Thyroid gland (tissue), 4 donors: ENCODE measurements around the gene TSFM. TPM values are rescaled to one million over a fixed set of nuclear protein-coding genes. Genes with fewer than 3 reads are reported as not detected.

ENCODE experiments used
- DNase-seq, 2 donors: peaks; one replicate each; pipeline ENCODE4 v3.0.0-alpha.2; 2019
- H3K27ac ChIP-seq, 3 donors: fragments of 200-600 bp; sonication (generic); 1 replicate in 2 of 3; 2 replicates in 1 of 3; pipeline ENCODE4 v1.5.1; 2016 to 2019; ENCODE audit warnings: mild to moderate bottlenecking in 1 of 3, moderate library complexity in 1 of 3
- H3K27me3 ChIP-seq: fragments of 200-600 bp; sonication (generic); one replicate; pipeline ENCODE4 v1.5.1; 2019
- H3K36me3 ChIP-seq, 2 donors: fragments of 200-600 bp; sonication (generic); one replicate each; pipeline ENCODE4 v1.5.1; 2016 to 2019
- H3K4me1 ChIP-seq, 2 donors: fragments of 200-600 bp; sonication (generic); one replicate each; pipeline ENCODE4 v1.5.1; 2017 to 2019
- H3K4me3 ChIP-seq, 3 donors: fragments of 200-600 bp; sonication (generic); replicated peaks in 1 of 3; 1 replicate in 2 of 3; 2 replicates in 1 of 3; pipeline ENCODE4 v1.5.1; 2016; ENCODE audit warnings: mild to moderate bottlenecking in 1 of 3
- H3K9me3 ChIP-seq: fragments of 200-600 bp; sonication (generic); one replicate; pipeline ENCODE4 v1.5.1; 2017
- CTCF ChIP-seq, 6 experiments: fragments of 200-600 bp in 3 of 6; fragments of 450-650 bp in 3 of 6; sonication (generic) in 3 of 6; IDR thresholded peaks; one replicate each; pipeline ENCODE4 v1.5.1; 2016 to 2019; ENCODE audit warnings: antibody characterized with exemption in 6 of 6, mild to moderate bottlenecking in 2 of 6, inconsistent platforms in 1 of 6, moderate library complexity in 1 of 6
- POLR2A ChIP-seq, 2 donors: fragments of 450-650 bp; IDR thresholded peaks; one replicate each; pipeline ENCODE4 v1.6.1; 2017; ENCODE audit warnings: antibody characterized with exemption in 2 of 2, mild to moderate bottlenecking in 2 of 2, moderate library complexity in 1 of 2
- WGBS, 2 donors: methylation state at CpG; one replicate each; pipeline ENCODE4 v1.1.5; 2017; 5-methylcytosine and 5-hydroxymethylcytosine counted together
- intact Hi-C: fragments of 100-400 bp; cut with DNase I; formaldehyde crosslinking; loops from one replicate; pipeline ENCODE4 v1.15.1; 2023
- total RNA-seq, 4 donors: library from RNA; depleted of rRNA; stranded (reverse); fragments of >200 nt; gene quantifications; one replicate each; pipeline ENCODE4 v1.2.3, GENCODE V29; 2016

TSFM gene
- total RNA-seq, 4 donors from 2014 or later = 19.4 to 32.0 (median 25.5) TPM

GRCh38 chr12:57741844-57742738 is 40.5 kb upstream of the TSFM start:
- TF ChIP-seq POLR2A (IDR thresholded peaks at IDR 0.05) (no peak), CTCF (IDR thresholded peaks at IDR 0.05) (no peak)
- peaks cover 22% of the 10 kb centered on the region for H3K27me3 ChIP-seq
- intact Hi-C loops = no loop called here
- no peaks in the 10 kb centered on the region for H3K9me3 ChIP-seq
- H3K4me3 ChIP-seq = no peak overlapping the region
- 46 to 59% methylated on average over 14 of the region's 14 CpGs for whole genome bisulfite sequencing, 2 donors
- H3K27ac ChIP-seq = no peak overlapping the region
- H3K4me1 ChIP-seq = peaks cover 11 to 27% of the 10 kb centered on the region in 2 donors
- peaks cover 4 to 5% of the 10 kb centered on the region in 2 donors for H3K36me3 ChIP-seq
- DNase-seq = no peak

DNA sequence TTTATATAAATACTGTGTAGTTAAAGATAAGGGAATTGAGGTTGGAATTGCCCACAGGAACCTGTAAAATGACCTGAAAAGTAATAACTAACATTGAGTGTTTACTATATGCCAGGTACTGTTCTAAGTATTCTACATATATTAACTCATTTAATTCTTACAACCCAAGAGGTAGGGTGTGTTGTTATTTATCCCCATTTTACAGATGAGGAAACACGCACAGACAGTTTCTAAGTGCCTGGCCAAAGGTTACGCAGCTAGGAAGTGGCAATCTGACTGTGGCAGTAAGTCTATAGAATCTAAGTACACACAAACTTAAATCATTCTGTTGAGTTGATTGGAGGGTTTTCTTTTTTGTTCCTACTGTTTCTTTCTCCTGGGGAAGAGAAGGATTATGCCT is 38.8 kb upstream of the TSFM start:
- DNase-seq = no peak
- Histone ChIP-seq H3K4me3 (no peak overlapping the region), H3K9me3 (no peaks in the 10 kb centered on the region), H3K27ac (no peak overlapping the region), H3K36me3 (peaks cover 20 to 21% of the 10 kb centered on the region in 2 donors), H3K27me3 (peaks cover 8% of the 10 kb centered on the region), H3K4me1 (peaks cover 0 to 11% of the 10 kb centered on the region in 2 donors)
- no peak for TF ChIP-seq CTCF (IDR thresholded peaks at IDR 0.05)
- no peak for TF ChIP-seq POLR2A (IDR thresholded peaks at IDR 0.05)
- intact Hi-C loops = no loop called here
- WGBS, 2 donors = 82 to 93% methylated on average over 2 of the region's 2 CpGs

- Histone ChIP-seq H3K9me3 (no peaks in the 10 kb centered on the region), H3K27me3 (peaks cover 3% of the 10 kb centered on the region), H3K4me3 (peak overlapping the region in 2 of 3 donors; percentile 34 to 88), H3K4me1 (peaks cover 0 to 10% of the 10 kb centered on the region in 2 donors), H3K36me3 (peaks cover 25 to 26% of the 10 kb centered on the region in 2 donors), H3K27ac (peak overlapping the region; percentile 94 to 96 (median 95))
- TF ChIP-seq CTCF (IDR thresholded peaks at IDR 0.05) (no peak), POLR2A (IDR thresholded peaks at IDR 0.05) (no peak)
- DNase-seq = peak; percentile 61 to 65
- intact Hi-C loops = no loop called here
- WGBS, 2 donors = 8 to 38% methylated on average over 5 to 21 of the region's 21 CpGs
Observed at GRCh38 chr12:57744194-57744776, 38.3 kb upstream of the TSFM start.

DNA sequence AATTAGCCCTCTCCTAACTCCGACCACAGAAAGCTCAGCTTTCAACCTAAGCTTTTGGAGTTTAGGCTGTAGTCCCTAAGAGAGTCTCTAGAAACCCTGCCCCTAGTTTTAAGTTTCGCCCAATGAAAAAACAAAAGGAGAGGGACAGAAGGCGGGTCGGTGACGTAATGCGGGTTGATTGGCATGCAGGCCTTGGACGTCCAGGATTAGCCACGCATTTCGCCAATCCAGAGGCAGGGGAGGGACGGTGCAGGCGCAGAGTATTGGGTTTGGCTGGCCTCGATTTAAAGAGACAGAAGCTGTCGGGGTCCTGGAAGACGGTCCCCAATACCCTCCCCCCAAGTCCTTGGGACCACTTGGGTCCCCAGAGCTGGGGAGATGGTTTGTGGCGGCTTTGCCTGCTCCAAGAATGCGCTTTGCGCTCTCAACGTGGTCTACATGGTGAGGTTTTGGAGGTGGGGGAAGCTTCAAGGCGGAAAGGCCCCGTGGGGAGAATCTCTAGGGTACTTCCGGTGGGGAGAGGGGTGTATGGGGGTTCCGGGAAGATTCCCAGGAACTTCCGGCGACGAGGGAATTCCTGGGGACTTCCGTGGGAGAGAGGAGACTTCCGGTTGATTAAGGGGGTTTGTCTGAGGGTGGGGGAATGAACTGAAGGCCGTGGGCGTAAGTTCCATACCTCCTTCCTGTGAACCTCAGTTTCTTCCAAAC is 37.7 kb upstream of the TSFM start, which contains the start of gene TSPAN31:
TSS of gene TSPAN31 (plus strand) at position 263 of the 708 bp plus-strand sequence. CDS start at position 379, 116 bp downstream.
- TF ChIP-seq POLR2A (IDR thresholded peaks at IDR 0.05) (peak in 1 of 2 donors; percentile 73), CTCF (IDR thresholded peaks at IDR 0.05) (peak in 1 of 6 experiments; percentile 5)
- H3K4me3 ChIP-seq = peak within 1 kb of the TSS; percentile 54 to 88 (median 76)
- WGBS, 2 donors = 0 to 1% methylated on average over 28 to 29 of the region's 29 CpGs
- peaks cover 0 to 10% of the 10 kb centered on the region in 2 donors for H3K4me1 ChIP-seq
- peak; percentile 99 for DNase-seq
- H3K36me3 ChIP-seq = peaks cover 25 to 26% of the 10 kb centered on the region in 2 donors
- H3K27me3 ChIP-seq = no peaks in the 10 kb centered on the region
- H3K9me3 ChIP-seq = no peaks in the 10 kb centered on the region
- intact Hi-C loops = no loop called here
- peak within 1 kb of the TSS; percentile 94 to 96 (median 95) for H3K27ac ChIP-seq
